Mesendoderm (in vitro differentiated cells): Measurements from ENCODE around the gene PPT2.

ENCODE experiments used
- DNase-seq: peaks from one replicate; pipeline ENCODE4 v3.0.0; 2013
- H2AK5ac ChIP-seq: 2 replicates; pipeline ENCODE4 v1.6.1; 2013; ENCODE audit warnings: low read length, inconsistent platforms
- H2BK120ac ChIP-seq: 2 replicates; pipeline ENCODE4 v1.6.1; 2013; ENCODE audit warnings: low read depth, mild to moderate bottlenecking, low read length, moderate library complexity, mixed read lengths
- H2BK15ac ChIP-seq: replicated peaks from 2 replicates; pipeline ENCODE4 v1.6.1; 2013; ENCODE audit warnings: low read depth, mild to moderate bottlenecking, moderate library complexity
- H2BK5ac ChIP-seq: 2 replicates; pipeline ENCODE4 v1.6.1; 2013; ENCODE audit warnings: low read length, inconsistent platforms
- H3K18ac ChIP-seq: 2 replicates; pipeline ENCODE4 v1.6.1; 2013; ENCODE audit warnings: mild to moderate bottlenecking, low read length, mixed read lengths
- H3K23ac ChIP-seq: one replicate; pipeline ENCODE4 v1.6.1; 2013; ENCODE audit warnings: low read length
- H3K27ac ChIP-seq: 2 replicates; pipeline ENCODE4 v1.5.1; 2013; ENCODE audit warnings: low read depth, mild to moderate bottlenecking, inconsistent platforms, low read length, moderate library complexity
- H3K27me3 ChIP-seq: 2 replicates; pipeline ENCODE4 v1.6.1; 2013; ENCODE audit warnings: low read length, control low read depth, mild to moderate bottlenecking, inconsistent platforms; ENCODE audit not compliant: insufficient read depth, poor library complexity
- H3K36me3 ChIP-seq: 2 replicates; pipeline ENCODE4 v1.6.1; 2013; ENCODE audit warnings: low read length, inconsistent platforms; ENCODE audit not compliant: control insufficient read depth, insufficient read depth
- H3K4ac ChIP-seq: one replicate; pipeline ENCODE4 v1.6.1; 2013; ENCODE audit warnings: low read depth, mild to moderate bottlenecking, low read length, moderate library complexity
- H3K4me1 ChIP-seq: 2 replicates; pipeline ENCODE4 v1.6.1; 2013; ENCODE audit warnings: low read depth, low read length, inconsistent platforms; ENCODE audit not compliant: control insufficient read depth
- H3K4me2 ChIP-seq: 2 replicates; pipeline ENCODE4 v1.6.1; 2013; ENCODE audit warnings: low read length
- H3K4me3 ChIP-seq: 2 replicates; pipeline ENCODE4 v1.5.1; 2013; ENCODE audit warnings: mild to moderate bottlenecking, low read length
- H3K56ac ChIP-seq: one replicate; pipeline ENCODE4 v1.6.1; 2013; ENCODE audit warnings: low read length
- H3K79me1 ChIP-seq: 2 replicates; pipeline ENCODE4 v1.6.1; 2013; ENCODE audit warnings: low read length, inconsistent platforms
- H3K79me2 ChIP-seq: 2 replicates; pipeline ENCODE4 v1.6.1; 2013; ENCODE audit warnings: mild to moderate bottlenecking, low read length; ENCODE audit not compliant: control insufficient read depth, insufficient read depth
- H3K9ac ChIP-seq: 2 replicates; pipeline ENCODE4 v1.6.1; 2013; ENCODE audit warnings: low read length, inconsistent platforms
- H4K5ac ChIP-seq: one replicate; pipeline ENCODE4 v1.6.1; 2013; ENCODE audit warnings: low read length
- H4K8ac ChIP-seq: one replicate; pipeline ENCODE4 v1.6.1; 2013; ENCODE audit warnings: low read depth, mild to moderate bottlenecking, control low read depth, low read length, moderate library complexity
- WGBS: extraction: QIAGEN DNeasy Blood & Tissue Kit; methylation state at CpG from one replicate; pipeline ENCODE4 v1.1.7; 2013; ENCODE audit warnings: low lambda C conversion rate, missing lambda C conversion rate; ENCODE audit not compliant: insufficient coverage; ENCODE audit errors: extremely low coverage; 5-methylcytosine and 5-hydroxymethylcytosine counted together

The PPT2 gene

DNA sequence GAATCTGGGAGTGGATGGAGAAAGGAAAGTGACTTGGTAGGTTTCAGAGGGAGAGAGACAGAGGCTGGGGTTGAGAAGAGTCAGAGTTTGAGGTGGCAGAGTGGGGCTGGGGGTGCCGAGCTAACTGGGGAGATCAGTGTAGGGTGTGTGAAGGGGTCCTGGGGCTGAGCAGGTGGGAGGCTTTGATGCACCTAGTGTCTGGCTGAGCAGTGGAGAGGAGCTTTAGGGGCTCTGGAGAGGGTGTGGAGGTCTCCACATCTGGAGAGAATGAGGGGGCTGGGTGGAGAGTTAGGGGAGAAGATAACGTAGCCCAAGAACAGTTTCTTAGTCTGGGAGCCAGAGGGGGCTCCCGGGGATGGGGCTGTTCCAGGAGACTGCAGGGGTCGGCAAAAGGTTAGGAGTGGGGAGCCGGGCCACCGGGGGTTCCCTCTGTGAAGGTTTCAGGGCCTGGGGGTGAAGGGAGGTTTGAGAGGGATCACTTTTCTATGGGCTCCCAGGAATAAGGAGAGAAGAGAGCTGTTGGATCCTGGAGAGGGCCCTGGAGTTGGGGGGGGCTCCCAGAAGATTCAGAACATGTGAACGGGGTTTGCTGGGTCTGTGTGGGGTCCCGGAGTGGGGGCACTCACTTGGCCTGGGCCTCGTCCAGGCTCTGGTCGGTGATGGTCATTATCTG, 35.3 kb downstream of the PPT2 start:
- H3K27me3 ChIP-seq, result no peaks in the 10 kb centered on the region
- peak overlapping the region; percentile 93 for H3K56ac ChIP-seq
- H3K36me3 ChIP-seq, result peaks cover 7% of the 10 kb centered on the region
- peak overlapping the region; percentile 42 for H3K27ac ChIP-seq
- no peak overlapping the region for H2BK15ac ChIP-seq
- WGBS, result no CpG with 5 or more reads among the region's 10 CpGs
- no peak overlapping the region for H2BK120ac ChIP-seq
- H3K79me2 ChIP-seq, result peaks cover 13% of the 10 kb centered on the region
- peak overlapping the region; percentile 37 for H2AK5ac ChIP-seq
- H3K4me3 ChIP-seq, result peak overlapping the region; percentile 69
- peaks cover 12% of the 10 kb centered on the region for H3K4me1 ChIP-seq
- H3K9ac ChIP-seq, result peak overlapping the region; percentile 94
- H4K8ac ChIP-seq, result peak overlapping the region; percentile 90
- H4K5ac ChIP-seq, result no peak overlapping the region
- peak overlapping the region; percentile 99 for H3K18ac ChIP-seq
- peak overlapping the region; percentile 99 for H3K4ac ChIP-seq
- H3K23ac ChIP-seq, result peak overlapping the region; percentile 24
- peaks cover 12% of the 10 kb centered on the region for H3K79me1 ChIP-seq
- peak overlapping the region; percentile 67 for H3K4me2 ChIP-seq
- H2BK5ac ChIP-seq, result peak overlapping the region; percentile 39
- DNase-seq, result no peak

GRCh38 chr6:32189742-32190053, 35.8 kb downstream of the PPT2 start:
- peaks cover 12% of the 10 kb centered on the region for H3K79me1 ChIP-seq
- peak overlapping the region; percentile 93 for H3K56ac ChIP-seq
- no CpG with 5 or more reads among the region's 23 CpGs for WGBS
- H3K27ac ChIP-seq, result peak overlapping the region; percentile 42
- peak overlapping the region; percentile 61 for H2BK15ac ChIP-seq
- H3K27me3 ChIP-seq, result no peaks in the 10 kb centered on the region
- H3K79me2 ChIP-seq, result peaks cover 13% of the 10 kb centered on the region
- H3K4me3 ChIP-seq, result peak overlapping the region; percentile 69
- H3K18ac ChIP-seq, result peak overlapping the region; percentile 99
- H3K23ac ChIP-seq, result peak overlapping the region; percentile 24
- DNase-seq, result no peak
- H4K8ac ChIP-seq, result no peak overlapping the region
- H2BK120ac ChIP-seq, result peak overlapping the region; percentile 69
- H4K5ac ChIP-seq, result no peak overlapping the region
- H3K4ac ChIP-seq, result peak overlapping the region; percentile 99
- H3K4me1 ChIP-seq, result peaks cover 14% of the 10 kb centered on the region
- H2BK5ac ChIP-seq, result no peak overlapping the region
- peak overlapping the region; percentile 67 for H3K4me2 ChIP-seq
- no peak overlapping the region for H2AK5ac ChIP-seq
- H3K9ac ChIP-seq, result peak overlapping the region; percentile 94
- H3K36me3 ChIP-seq, result peaks cover 7% of the 10 kb centered on the region

DNA sequence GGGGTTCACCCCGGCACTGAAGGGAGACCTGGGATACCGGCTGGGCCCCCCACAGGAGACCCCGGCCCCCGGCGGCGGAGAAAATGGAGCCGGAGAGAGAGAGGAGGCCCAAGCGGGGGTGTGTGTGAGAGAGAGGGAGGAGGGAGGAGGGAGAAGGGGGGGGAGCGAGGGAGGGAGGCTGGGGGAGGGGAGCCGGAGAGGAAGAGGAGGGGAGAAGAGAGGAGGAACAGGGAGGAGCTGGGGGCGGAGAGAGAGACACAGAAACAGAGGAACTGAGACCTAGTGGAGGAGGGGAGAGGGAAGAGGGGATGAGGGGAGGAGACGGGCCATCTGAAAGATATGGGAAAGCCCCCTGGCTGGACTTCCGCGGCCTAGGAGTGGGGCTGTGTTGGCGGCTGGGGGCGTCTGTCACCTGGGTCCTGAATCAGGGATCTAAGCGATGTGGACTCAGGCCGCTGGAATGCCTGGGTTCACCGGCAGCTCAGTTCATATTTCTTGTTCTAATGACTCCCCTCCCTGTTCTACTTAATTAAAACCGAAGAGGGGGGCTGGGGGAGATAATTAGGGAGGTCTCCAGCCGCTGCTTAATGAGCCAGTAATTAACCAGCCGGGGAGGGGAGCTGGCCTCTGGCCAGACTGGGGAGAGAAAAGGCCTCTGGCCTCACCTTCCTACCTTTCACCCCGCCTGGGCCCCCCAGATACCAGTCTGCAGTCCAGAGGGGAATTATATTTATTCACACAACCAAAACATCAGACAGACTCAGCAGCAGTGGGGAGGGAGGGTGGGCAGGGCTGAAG, 36.3 kb downstream of the PPT2 start, which contains the start of gene PBX2:
TSS of gene PBX2 (minus strand) at position 149 of the 798 bp plus-strand sequence. CDS start 287 bp downstream, outside the sequence.
- no CpG with 5 or more reads among the region's 23 CpGs for WGBS
- Histone ChIP-seq H3K18ac (peak within 1 kb of the TSS; percentile 99), H3K23ac (peak within 1 kb of the TSS; percentile 24), H2BK120ac (peak within 1 kb of the TSS; percentile 69), H3K27me3 (no peaks in the 10 kb centered on the region), H4K8ac (peak within 1 kb of the TSS; percentile 90), H3K4me3 (peak within 1 kb of the TSS; percentile 69), H3K4me2 (peak within 1 kb of the TSS; percentile 67), H3K79me1 (peaks cover 12% of the 10 kb centered on the region), H3K79me2 (peaks cover 13% of the 10 kb centered on the region), H3K4ac (peak within 1 kb of the TSS; percentile 99), H3K4me1 (peaks cover 17% of the 10 kb centered on the region), H2AK5ac (peak within 1 kb of the TSS; percentile 37), H3K9ac (peak within 1 kb of the TSS; percentile 94), H3K27ac (peak within 1 kb of the TSS; percentile 92), H2BK5ac (peak within 1 kb of the TSS; percentile 59), H4K5ac (peak within 1 kb of the TSS; percentile 56), H3K36me3 (peaks cover 7% of the 10 kb centered on the region), H3K56ac (peak within 1 kb of the TSS; percentile 93), H2BK15ac (peak within 1 kb of the TSS; percentile 61)
- peak; percentile 96 for DNase-seq

DNA sequence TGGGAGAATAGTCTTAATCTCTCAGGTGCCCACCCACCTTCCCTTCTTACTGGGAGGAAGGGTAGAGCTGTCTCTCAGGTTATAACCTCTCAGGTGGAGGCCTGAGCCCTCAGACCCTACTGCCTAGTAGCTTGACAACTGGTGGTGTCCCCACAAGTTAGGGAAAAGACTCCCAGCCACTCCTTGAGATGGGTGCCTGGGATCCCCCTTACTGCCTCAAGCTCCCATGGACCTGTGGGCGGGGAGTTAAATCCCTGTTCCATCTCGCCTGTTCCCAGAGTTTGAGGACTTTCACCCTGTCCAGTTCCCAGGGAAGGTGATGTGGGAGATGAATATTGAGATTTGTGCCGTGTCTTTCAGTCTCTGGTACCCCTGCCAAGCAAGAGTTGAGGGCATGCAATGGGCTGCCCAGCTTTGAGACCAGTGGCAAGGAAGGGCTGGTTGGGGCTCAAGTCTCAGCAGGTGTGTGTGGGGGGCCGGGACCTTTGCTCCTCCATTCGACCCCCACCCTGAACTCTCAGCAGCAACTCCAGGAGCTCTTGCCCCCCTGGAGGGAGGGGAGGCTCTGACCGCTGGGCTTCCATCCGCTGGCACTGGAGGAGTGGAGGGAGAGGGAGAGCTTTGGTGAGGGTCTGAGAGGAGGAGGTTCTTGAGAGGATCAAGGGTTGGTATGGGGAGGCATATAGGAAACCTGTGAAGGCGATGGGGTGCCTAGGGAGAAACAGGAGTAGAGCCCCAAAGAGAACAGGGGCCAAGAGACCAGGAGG, 37.2 kb downstream of the PPT2 start:
- H3K4me1 ChIP-seq, result peaks cover 17% of the 10 kb centered on the region
- peaks cover 13% of the 10 kb centered on the region for H3K79me2 ChIP-seq
- H3K18ac ChIP-seq, result peak overlapping the region; percentile 97
- no peak for DNase-seq
- H2BK120ac ChIP-seq, result peak overlapping the region; percentile 46
- peaks cover 12% of the 10 kb centered on the region for H3K79me1 ChIP-seq
- H3K9ac ChIP-seq, result peak overlapping the region; percentile 80
- H2AK5ac ChIP-seq, result peak overlapping the region; percentile 30
- no peak overlapping the region for H3K4me3 ChIP-seq
- peak overlapping the region; percentile 49 for H2BK5ac ChIP-seq
- no peak overlapping the region for H3K4me2 ChIP-seq
- no peaks in the 10 kb centered on the region for H3K27me3 ChIP-seq
- H3K56ac ChIP-seq, result peak overlapping the region; percentile 71
- H4K5ac ChIP-seq, result no peak overlapping the region
- no peak overlapping the region for H4K8ac ChIP-seq
- H3K23ac ChIP-seq, result no peak overlapping the region
- peaks cover 7% of the 10 kb centered on the region for H3K36me3 ChIP-seq
- peak overlapping the region; percentile 95 for H3K4ac ChIP-seq
- H3K27ac ChIP-seq, result peak overlapping the region; percentile 92
- no CpG with 5 or more reads among the region's 8 CpGs for WGBS
- H2BK15ac ChIP-seq, result no peak overlapping the region

DNA sequence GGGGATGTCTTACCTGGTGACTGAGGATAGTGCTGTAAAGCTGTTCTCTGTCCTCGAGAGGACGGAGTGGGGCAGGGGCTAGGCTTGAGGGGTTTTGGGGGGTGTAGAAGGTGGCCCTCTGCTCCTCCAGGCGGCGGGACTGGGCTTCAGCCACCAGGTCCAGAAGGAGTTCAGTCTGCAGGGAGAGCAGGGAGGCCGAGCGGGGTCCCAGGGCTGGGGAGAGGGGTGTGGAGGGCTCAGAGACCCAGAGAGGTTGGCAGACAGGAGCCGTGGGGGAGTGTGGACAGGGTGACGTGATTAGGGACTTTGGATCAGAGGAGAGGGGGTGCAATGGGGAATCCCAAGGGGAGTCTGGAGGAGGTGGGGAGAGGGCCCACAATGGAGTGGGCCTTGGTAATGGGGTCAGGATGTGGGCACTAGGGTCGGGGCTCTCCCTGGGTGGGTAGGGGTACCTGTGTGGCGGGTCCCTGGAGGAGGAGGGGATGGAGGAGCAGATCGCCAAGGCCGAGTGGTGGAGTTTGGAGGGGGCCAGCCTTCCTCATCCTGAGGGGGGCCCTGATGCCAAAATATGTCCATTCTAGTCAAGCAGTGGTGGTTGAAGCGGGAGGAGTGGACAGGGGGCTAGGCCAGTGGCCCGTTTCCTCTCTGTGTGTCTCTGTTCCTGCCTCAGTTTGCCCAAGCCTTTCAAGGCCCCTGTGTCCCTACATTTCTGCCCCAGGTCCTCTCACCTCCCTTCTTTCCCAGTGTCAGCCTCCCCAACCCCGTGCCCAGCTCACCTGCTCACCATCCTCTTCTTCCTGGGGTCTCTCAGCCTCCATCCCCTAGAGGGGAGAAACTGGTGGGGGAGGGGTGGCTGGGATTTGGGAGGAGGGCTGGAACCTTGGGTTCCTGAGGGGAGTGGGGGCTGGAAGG, 38.0 kb downstream of the PPT2 start:
- H3K4me2 ChIP-seq, result no peak overlapping the region
- no peak overlapping the region for H4K5ac ChIP-seq
- H3K9ac ChIP-seq, result peak overlapping the region; percentile 32
- no peak for DNase-seq
- peak overlapping the region; percentile 84 for H3K56ac ChIP-seq
- peaks cover 12% of the 10 kb centered on the region for H3K79me1 ChIP-seq
- peak overlapping the region; percentile 31 for H2BK120ac ChIP-seq
- H3K4ac ChIP-seq, result peak overlapping the region; percentile 23
- peaks cover 13% of the 10 kb centered on the region for H3K79me2 ChIP-seq
- peak overlapping the region; percentile 72 for H3K18ac ChIP-seq
- H2BK15ac ChIP-seq, result no peak overlapping the region
- H3K23ac ChIP-seq, result no peak overlapping the region
- peak overlapping the region; percentile 47 for H2BK5ac ChIP-seq
- H3K36me3 ChIP-seq, result peaks cover 4% of the 10 kb centered on the region
- peak overlapping the region; percentile 95 for H2AK5ac ChIP-seq
- peaks cover 20% of the 10 kb centered on the region for H3K4me1 ChIP-seq
- H3K4me3 ChIP-seq, result no peak overlapping the region
- peak overlapping the region; percentile 98 for H4K8ac ChIP-seq
- WGBS, result no CpG with 5 or more reads among the region's 15 CpGs
- H3K27me3 ChIP-seq, result no peaks in the 10 kb centered on the region
- H3K27ac ChIP-seq, result no peak overlapping the region
